Pancreas (tissue), 10 donors: ENCODE results near the gene NIBAN1. TPM values are rescaled to one million over a fixed set of nuclear protein-coding genes. Genes with fewer than 3 reads are reported as not detected.

Source experiments
- ATAC-seq, 4 donors: fragments of 200-7000 bp; cut with Tn5 transposase; one replicate each; pipeline versions ENCODE4 v1.8.0 to v1.9.1; 2020; ENCODE audit warnings: mild to moderate bottlenecking in 4 of 4, moderate library complexity in 4 of 4
- DNase-seq, 6 donors: peaks; one replicate each; pipeline ENCODE4 v3.0.0-alpha.2; 2020
- FAIRE-seq: peaks from 2 replicates; lab custom pipeline; 2012; peaks lifted over from hg19 to GRCh38; lab: Jason Lieb, UNC
- H3K27ac ChIP-seq, 4 donors: fragments of 200-600 bp; sonication (generic); 1 replicate in 3 of 4; 2 replicates in 1 of 4; pipeline versions ENCODE4 v1.5.0 to v1.8.0; 2020
- H3K27me3 ChIP-seq, 4 donors: fragments of 200-600 bp; one replicate each; pipeline ENCODE4 v1.8.0; 2021
- H3K36me3 ChIP-seq, 3 donors: fragments of 200-600 bp; sonication (generic) in 1 of 3; one replicate each; pipeline versions ENCODE4 v1.5.0 to v1.8.0; 2020 to 2021
- H3K4me1 ChIP-seq, 3 donors: fragments of 200-600 bp; one replicate each; pipeline ENCODE4 v1.8.0; 2021
- H3K4me3 ChIP-seq, 4 donors: fragments of 200-600 bp; sonication (generic) in 2 of 4; one replicate each; pipeline versions ENCODE4 v1.5.0 to v1.8.0; 2020 to 2021
- H3K9me3 ChIP-seq, 4 donors: fragments of 200-600 bp; one replicate each; pipeline ENCODE4 v1.8.0; 2021
- CTCF ChIP-seq, 4 donors: fragments of 200-600 bp; sonication (generic) in 3 of 4; IDR thresholded peaks; one replicate each; pipeline versions ENCODE4 v1.5.0 to v1.8.0; 2021; ENCODE audit warnings: antibody characterized with exemption in 4 of 4
- WGBS, 2 donors: extraction: QIAGEN DNeasy Blood & Tissue Kit; methylation state at CpG; one replicate each; pipeline ENCODE4 v1.1.7; 2013; 5-methylcytosine and 5-hydroxymethylcytosine counted together
- intact Hi-C, 3 donors: fragments of 100-400 bp; cut with DNase I; formaldehyde crosslinking; loops; one replicate each; pipeline versions ENCODE4 v1.11.1 to v1.14.2; 2022
- polyA plus RNA-seq, 2 donors: library from polyadenylated mRNA; stranded (reverse); fragments of 200-250 nt; gene quantifications; one replicate each; pipeline ENCODE4 v1.2.3, GENCODE V29; 2013
- total RNA-seq, 6 donors: library from RNA; stranded (reverse); fragmentation: NEBNext Ultra II Directional in 4 of 6; extraction: Animal tissue kit (Norgen Biotek cat#: 25700) in 4 of 6; gene quantifications; one replicate each; pipeline versions ENCODE4 v1.2.1 to v1.2.4, GENCODE V29; 2021 to 2023
- donor health status: healthy with polysubstance abuse.
- donor health status: DM: no; HTN: no; CAD: no; lungs with moderate emphysema.
- donor health status: DM: no; HTN: no; CAD: no.
- donor health status: control.
- donor health status: control.
- donor health status: Bipolar disorder and iron deficiency.
- donor health status: DM: yes; HTN: yes; CAD: no.
- donor health status: DM: no; HTN: no; CAD: no.
- donor health status: DM: no; HTN: no; CAD: no.
- donor health status: DM: yes; HTN: yes; CAD: no.

Gene NIBAN1
- total and polyA plus RNA-seq, 8 donors: 5.7 to 75.2 (median 52.0) TPM

DNA sequence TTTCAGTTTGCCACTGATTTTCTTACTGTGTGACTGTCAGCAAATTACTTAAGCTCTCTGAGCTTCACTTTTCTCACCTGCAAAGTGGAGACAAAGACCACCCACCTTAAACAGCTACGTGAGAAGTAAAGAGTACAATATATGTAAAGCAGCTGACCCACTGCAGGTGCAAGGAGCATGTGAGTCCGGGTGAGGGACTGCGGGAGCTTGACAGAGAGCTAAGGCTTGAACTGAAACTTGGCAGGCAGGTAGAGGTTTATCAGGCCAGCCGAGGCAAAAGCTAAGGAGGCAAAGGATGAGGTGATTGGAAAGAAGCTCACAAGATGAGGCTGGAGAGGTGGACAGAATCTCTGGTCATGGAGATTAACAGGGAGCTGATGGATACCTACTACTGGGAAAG, 36.6 kb downstream of the NIBAN1 start:
- peaks cover 0 to 10% (median 4%) of the 10 kb centered on the region in 3 donors for H3K4me1 ChIP-seq
- no peaks in the 10 kb centered on the region for H3K27me3 ChIP-seq
- no peak for DNase-seq
- FAIRE-seq: no peak
- 34 to 44% methylated on average over 4 of the region's 4 CpGs for WGBS, 2 donors
- H3K9me3 ChIP-seq: no peaks in the 10 kb centered on the region
- ATAC-seq: peak in 3 of 4 donors; percentile 20 to 71 (median 27)
- H3K27ac ChIP-seq: no peak overlapping the region
- no peak for TF ChIP-seq CTCF (IDR thresholded peaks at IDR 0.05)
- no peak overlapping the region for H3K4me3 ChIP-seq
- no peaks in the 10 kb centered on the region for H3K36me3 ChIP-seq
- intact Hi-C loops: no loop called here

- ATAC-seq: no peak
- DNase-seq: no peak
- FAIRE-seq: no peak
- intact Hi-C loops: no loop called here
- Histone ChIP-seq H3K27ac (no peak overlapping the region), H3K9me3 (no peaks in the 10 kb centered on the region), H3K4me3 (no peak overlapping the region), H3K27me3 (no peaks in the 10 kb centered on the region), H3K4me1 (peaks cover 0 to 10% (median 0%) of the 10 kb centered on the region in 3 donors), H3K36me3 (no peaks in the 10 kb centered on the region)
- 81 to 84% methylated on average over 8 of the region's 8 CpGs for WGBS, 2 donors
- no peak for TF ChIP-seq CTCF (IDR thresholded peaks at IDR 0.05)
Measured at GRCh38 chr1:184935920-184936798, 38.1 kb downstream of the NIBAN1 start.

DNA sequence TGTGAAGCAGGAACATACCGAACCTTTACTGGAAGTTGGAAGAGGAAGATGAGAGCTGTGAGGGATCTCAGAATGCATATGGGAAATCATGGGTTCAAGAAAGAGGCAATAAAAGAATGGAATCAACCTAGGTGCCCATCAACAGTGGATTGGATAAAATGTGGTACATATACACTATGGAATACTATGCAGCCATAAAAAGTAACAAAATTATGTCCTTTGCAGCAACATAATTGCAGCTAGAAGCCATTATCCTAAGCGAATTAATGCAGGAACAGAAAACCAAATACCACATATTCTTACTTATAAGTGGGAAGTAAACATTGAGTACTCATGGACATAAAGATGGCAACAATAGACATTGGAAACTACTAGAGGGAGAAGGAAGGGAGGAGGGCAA, 40.4 kb downstream of the NIBAN1 start:
- no peak overlapping the region for H3K4me3 ChIP-seq
- FAIRE-seq: no peak
- no peaks in the 10 kb centered on the region for H3K36me3 ChIP-seq
- H3K4me1 ChIP-seq: peaks cover 0 to 16% (median 11%) of the 10 kb centered on the region in 3 donors
- TF ChIP-seq CTCF (IDR thresholded peaks at IDR 0.05): no peak
- WGBS, 2 donors: 98% methylated on average over 2 of the region's 2 CpGs
- H3K27me3 ChIP-seq: no peaks in the 10 kb centered on the region
- DNase-seq: no peak
- intact Hi-C loops: no loop called here
- ATAC-seq: no peak
- H3K27ac ChIP-seq: no peak overlapping the region
- H3K9me3 ChIP-seq: no peaks in the 10 kb centered on the region

DNA sequence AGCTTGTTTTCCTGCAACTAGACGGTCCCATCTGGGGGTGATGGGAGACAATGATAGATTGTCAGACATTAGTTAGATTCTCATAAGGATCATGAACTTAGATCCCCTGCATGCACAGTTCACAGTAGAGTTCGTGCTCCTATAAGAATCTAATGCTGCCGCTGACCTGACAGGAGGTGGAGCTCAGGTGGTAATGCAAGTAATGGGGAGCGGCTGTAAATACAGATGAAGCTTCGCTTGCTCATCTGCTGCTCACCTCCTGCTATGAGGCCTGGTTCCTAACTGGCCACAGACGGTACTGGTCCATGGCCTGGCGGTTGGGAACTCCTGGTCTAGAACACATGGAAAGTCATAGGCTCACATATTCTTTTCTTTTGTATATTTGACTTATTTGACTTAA, 42.0 kb downstream of the NIBAN1 start:
- H3K4me3 ChIP-seq: no peak overlapping the region
- ATAC-seq (no peak), DNase-seq (no peak), FAIRE-seq (no peak)
- H3K4me1 ChIP-seq: peaks cover 0 to 14% (median 11%) of the 10 kb centered on the region in 3 donors
- no peaks in the 10 kb centered on the region for H3K9me3 ChIP-seq
- intact Hi-C loops: no loop called here
- WGBS, 2 donors: 93 to 95% methylated on average over 7 of the region's 7 CpGs
- no peaks in the 10 kb centered on the region for H3K36me3 ChIP-seq
- TF ChIP-seq CTCF (IDR thresholded peaks at IDR 0.05): no peak
- no peaks in the 10 kb centered on the region for H3K27me3 ChIP-seq
- H3K27ac ChIP-seq: no peak overlapping the region

DNA sequence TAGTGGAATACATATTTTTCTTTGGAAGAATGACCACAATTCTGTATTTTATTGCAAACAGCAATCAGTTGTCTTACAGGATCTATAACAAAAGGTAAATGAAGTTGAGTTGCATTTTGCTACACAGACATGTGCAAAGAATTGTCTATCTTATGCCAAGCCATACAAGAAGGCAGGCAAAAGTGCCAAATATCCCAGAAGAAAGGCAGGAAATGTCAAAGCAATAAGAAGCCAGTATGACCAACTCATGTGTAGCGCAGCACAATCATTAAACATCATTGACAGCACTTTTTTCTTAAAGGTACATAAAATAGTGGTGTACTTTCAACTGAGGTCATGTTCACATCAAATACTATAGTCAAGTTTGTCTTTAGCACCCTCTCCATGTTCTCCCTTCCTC, 42.7 kb downstream of the NIBAN1 start:
- H3K9me3 ChIP-seq: no peaks in the 10 kb centered on the region
- DNase-seq (no peak), FAIRE-seq (no peak), ATAC-seq (peak in 1 of 4 donors; percentile 19)
- H3K36me3 ChIP-seq: no peaks in the 10 kb centered on the region
- peaks cover 0 to 14% (median 11%) of the 10 kb centered on the region in 3 donors for H3K4me1 ChIP-seq
- intact Hi-C loops: no loop called here
- TF ChIP-seq CTCF (IDR thresholded peaks at IDR 0.05): no peak
- WGBS, 2 donors: 43 to 61% methylated on average over 1 of the region's 1 CpG
- H3K27ac ChIP-seq: no peak overlapping the region
- H3K27me3 ChIP-seq: no peaks in the 10 kb centered on the region
- no peak overlapping the region for H3K4me3 ChIP-seq
